Peyer's patch (tissue), 4 donors: ENCODE data around the gene JPH2. TPM values are rescaled to one million over a fixed set of nuclear protein-coding genes. Genes with fewer than 3 reads are reported as not detected.
A peak's percentile ranks its signal among the peaks of the same experiment; 100 is the strongest.

Experiments used
- DNase-seq, 3 donors: peaks; one replicate each; pipeline ENCODE4 v3.0.0-alpha.2; 2017 to 2019
- H3K27ac ChIP-seq, 4 donors: fragments of 200-600 bp; sonication (generic); one replicate each; pipeline ENCODE4 v1.5.1; 2016 to 2019
- H3K27me3 ChIP-seq, 2 donors: fragments of 200-600 bp; sonication (generic); one replicate each; pipeline ENCODE4 v1.5.1; 2019
- H3K36me3 ChIP-seq, 3 donors: fragments of 200-600 bp; sonication (generic); one replicate each; pipeline ENCODE4 v1.5.1; 2016 to 2019
- H3K4me1 ChIP-seq, 4 donors: fragments of 200-600 bp; sonication (generic); one replicate each; pipeline ENCODE4 v1.5.1; 2016 to 2019
- H3K4me3 ChIP-seq, 4 donors: fragments of 200-600 bp; sonication (generic); 1 replicate in 3 of 4; 2 replicates in 1 of 4; pipeline ENCODE4 v1.5.1; 2016 to 2019; ENCODE audit warnings: mild to moderate bottlenecking in 1 of 4
- H3K9me3 ChIP-seq, 4 donors: fragments of 200-600 bp; sonication (generic); one replicate each; pipeline ENCODE4 v1.5.1; 2016 to 2019; ENCODE audit warnings: mild to moderate bottlenecking in 1 of 4
- POLR2A ChIP-seq, 2 donors: fragments of 450-650 bp; IDR thresholded peaks; one replicate each; pipeline ENCODE4 v1.5.1; 2017; ENCODE audit warnings: antibody characterized with exemption in 2 of 2, mild to moderate bottlenecking in 2 of 2, moderate library complexity in 2 of 2
- total RNA-seq, 4 donors: library from RNA; depleted of rRNA; stranded (reverse); fragments of >200 nt; gene quantifications; one replicate each; pipeline ENCODE4 v1.1.0, GENCODE V29; 2016
- TF ChIP-seq, protein P1 (sequence below), 6 experiments: fragments of 450-650 bp in 4 of 6; fragments of 200-600 bp in 2 of 6; sonication (generic) in 1 of 6; IDR thresholded peaks; one replicate each; pipeline ENCODE4 v1.5.1; 2017 to 2019; ENCODE audit warnings: antibody characterized with exemption in 6 of 6, mild to moderate bottlenecking in 3 of 6, moderate library complexity in 1 of 6

Gene JPH2
- total RNA-seq, 4 donors from 2014 or later = 1.2 to 8.0 (median 4.2) TPM

DNA sequence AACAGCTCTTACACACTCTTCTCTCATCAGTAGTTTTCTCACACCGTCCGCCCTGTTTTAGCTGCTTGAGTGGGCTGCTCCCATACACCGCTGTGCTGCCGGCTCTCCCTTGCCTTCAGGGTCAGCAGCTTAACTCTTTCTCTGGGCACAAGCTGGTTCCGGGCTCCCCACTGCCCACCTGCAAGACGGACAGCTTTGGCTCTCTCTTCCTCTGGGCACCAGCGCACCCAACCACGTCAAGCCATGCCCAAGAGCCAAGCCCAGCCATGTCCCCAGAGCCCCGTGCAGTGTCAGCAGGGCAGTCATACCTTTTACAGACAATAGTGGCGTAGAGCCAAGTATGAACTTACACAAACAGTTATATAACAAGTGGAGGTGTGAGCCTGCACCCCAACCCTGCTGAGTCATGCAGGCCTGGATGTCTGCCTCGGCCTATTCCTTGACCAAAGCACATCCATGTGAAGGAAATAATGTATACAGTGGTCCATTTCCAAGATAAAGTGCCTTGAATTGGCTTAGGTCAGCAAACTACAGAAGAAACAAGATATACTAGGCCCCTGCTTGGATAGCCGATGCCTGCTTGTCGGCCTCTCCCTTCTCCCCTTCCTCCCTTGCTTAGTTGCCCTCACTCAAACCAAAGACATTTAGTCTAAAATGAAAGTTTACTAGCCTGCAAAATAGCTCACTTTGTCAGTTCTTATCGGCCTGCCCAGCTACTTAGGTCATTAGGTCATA lies 89.3 kb downstream of the JPH2 start:
- no peak overlapping the region for H3K4me3 ChIP-seq
- H3K27me3 ChIP-seq = no peaks in the 10 kb centered on the region
- DNase-seq = no peak
- H3K4me1 ChIP-seq = no peaks in the 10 kb centered on the region
- no peaks in the 10 kb centered on the region for H3K36me3 ChIP-seq
- no peak for TF ChIP-seq POLR2A (IDR thresholded peaks at IDR 0.05)
- TF ChIP-seq, protein P1, sequence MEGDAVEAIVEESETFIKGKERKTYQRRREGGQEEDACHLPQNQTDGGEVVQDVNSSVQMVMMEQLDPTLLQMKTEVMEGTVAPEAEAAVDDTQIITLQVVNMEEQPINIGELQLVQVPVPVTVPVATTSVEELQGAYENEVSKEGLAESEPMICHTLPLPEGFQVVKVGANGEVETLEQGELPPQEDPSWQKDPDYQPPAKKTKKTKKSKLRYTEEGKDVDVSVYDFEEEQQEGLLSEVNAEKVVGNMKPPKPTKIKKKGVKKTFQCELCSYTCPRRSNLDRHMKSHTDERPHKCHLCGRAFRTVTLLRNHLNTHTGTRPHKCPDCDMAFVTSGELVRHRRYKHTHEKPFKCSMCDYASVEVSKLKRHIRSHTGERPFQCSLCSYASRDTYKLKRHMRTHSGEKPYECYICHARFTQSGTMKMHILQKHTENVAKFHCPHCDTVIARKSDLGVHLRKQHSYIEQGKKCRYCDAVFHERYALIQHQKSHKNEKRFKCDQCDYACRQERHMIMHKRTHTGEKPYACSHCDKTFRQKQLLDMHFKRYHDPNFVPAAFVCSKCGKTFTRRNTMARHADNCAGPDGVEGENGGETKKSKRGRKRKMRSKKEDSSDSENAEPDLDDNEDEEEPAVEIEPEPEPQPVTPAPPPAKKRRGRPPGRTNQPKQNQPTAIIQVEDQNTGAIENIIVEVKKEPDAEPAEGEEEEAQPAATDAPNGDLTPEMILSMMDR (IDR thresholded peaks at IDR 0.05) = no peak
- H3K9me3 ChIP-seq = no peaks in the 10 kb centered on the region
- H3K27ac ChIP-seq = no peak overlapping the region

DNA sequence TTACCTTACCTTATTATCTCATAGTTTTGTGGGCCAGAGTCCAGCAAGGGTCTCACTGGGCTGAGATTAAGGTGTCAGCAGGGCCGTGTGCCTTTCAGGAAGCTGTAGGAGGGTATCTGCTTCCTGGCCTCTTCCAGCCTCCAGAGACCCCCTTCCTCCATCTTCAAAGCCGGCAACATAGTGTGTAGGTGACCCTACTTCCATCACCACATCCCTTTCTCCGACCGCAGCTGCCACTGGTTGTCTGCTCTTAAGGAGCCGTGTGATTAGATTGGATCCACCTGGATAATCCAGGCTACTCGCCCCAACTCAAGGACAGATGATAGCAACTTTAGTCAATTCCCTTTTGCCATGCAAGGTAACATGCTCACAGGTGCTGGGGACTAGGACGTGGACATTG lies 91.2 kb downstream of the JPH2 start:
- no peaks in the 10 kb centered on the region for H3K4me1 ChIP-seq
- TF ChIP-seq, protein P1 (IDR thresholded peaks at IDR 0.05) = no peak
- H3K27ac ChIP-seq = no peak overlapping the region

DNA sequence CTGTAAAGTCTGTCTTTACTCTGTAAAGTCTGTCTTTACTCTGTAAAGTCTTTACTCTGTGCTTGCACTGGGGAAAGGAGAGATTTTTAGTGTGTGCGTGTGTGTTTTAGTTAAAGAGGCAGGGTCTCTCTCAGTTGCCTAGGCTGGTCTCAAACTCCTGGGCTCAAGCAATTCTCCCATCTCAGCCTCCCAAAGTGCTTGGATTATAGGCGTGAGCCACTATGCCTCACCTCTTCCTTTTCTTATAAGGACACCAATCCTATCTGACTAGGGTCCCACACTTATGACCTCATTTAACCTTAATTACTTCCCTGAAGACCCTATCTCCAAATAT lies 93.8 kb downstream of the JPH2 start:
- TF ChIP-seq, protein P1 (IDR thresholded peaks at IDR 0.05) = no peak
- no peak for TF ChIP-seq POLR2A (IDR thresholded peaks at IDR 0.05)
- H3K9me3 ChIP-seq = no peaks in the 10 kb centered on the region
- no peak overlapping the region for H3K4me3 ChIP-seq
- H3K27me3 ChIP-seq = no peaks in the 10 kb centered on the region
- H3K36me3 ChIP-seq = no peaks in the 10 kb centered on the region
- H3K4me1 ChIP-seq = no peaks in the 10 kb centered on the region
- H3K27ac ChIP-seq = no peak overlapping the region
- DNase-seq = no peak

More for the DNA sequence above, 91.2 kb downstream of the JPH2 start:
- Histone ChIP-seq H3K9me3 (no peaks in the 10 kb centered on the region), H3K36me3 (no peaks in the 10 kb centered on the region), H3K4me3 (no peak overlapping the region), H3K27me3 (no peaks in the 10 kb centered on the region)
- DNase-seq = no peak

DNA sequence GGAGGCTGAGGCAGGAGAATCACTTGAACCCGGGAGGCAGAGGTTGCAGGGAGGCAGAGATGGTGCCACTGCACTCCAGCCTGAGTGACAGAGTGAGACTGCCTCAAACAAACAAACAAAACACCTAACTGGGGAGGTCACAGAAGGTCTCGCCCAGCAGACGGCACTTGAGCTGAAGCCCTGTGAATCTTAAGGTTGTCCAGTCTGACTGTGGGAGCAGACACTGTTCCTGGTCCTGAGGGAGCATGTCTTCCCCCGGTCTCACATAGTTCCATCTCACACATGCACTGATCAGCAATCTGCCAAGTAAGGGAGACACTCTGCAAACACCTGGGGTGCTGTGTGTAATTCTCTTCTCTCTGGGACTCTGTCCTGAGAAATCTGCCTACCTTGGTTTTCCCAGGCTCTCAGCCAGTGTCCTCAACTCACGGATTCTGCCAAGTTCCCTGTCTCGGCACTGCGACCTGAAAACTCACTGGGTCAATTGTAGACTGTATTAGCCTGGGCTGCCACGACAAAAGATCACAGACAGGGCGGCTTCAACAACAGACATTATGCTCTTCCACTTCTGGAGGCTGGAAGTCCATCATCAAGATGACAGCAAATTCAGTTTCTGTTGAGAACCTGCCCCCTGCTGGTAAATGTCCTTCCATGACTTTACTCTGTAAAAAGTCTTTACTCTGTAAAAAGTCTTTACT lies 94.3 kb downstream of the JPH2 start:
- Histone ChIP-seq H3K4me1 (no peaks in the 10 kb centered on the region), H3K27me3 (no peaks in the 10 kb centered on the region), H3K4me3 (no peak overlapping the region), H3K36me3 (no peaks in the 10 kb centered on the region), H3K27ac (no peak overlapping the region), H3K9me3 (no peaks in the 10 kb centered on the region)
- DNase-seq = no peak
- no peak for TF ChIP-seq POLR2A (IDR thresholded peaks at IDR 0.05)
- TF ChIP-seq, protein P1 (IDR thresholded peaks at IDR 0.05) = peak; percentile 16 to 49 (median 40)

DNA sequence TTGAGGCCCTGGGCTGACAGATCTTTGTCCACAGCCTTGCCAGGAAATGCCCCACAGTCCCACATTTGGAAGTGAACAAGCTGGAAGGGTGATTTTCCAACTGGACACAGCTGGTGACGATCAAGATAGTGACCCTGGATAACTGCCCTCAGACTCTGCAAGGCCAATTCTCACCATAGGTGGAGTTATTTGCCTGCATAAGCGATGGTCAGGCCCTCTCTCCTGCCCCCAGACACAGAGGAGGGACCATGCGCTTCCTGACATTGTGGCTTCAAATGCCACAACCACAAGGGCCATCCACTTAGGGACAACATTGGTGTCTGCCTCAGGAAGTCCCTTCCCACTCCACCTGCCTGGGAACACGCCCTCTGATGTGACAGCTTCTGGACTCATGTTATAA lies 96.0 kb downstream of the JPH2 start:
- H3K36me3 ChIP-seq = no peaks in the 10 kb centered on the region
- H3K27me3 ChIP-seq = no peaks in the 10 kb centered on the region
- no peak for DNase-seq
- H3K9me3 ChIP-seq = no peaks in the 10 kb centered on the region
- TF ChIP-seq, protein P1 (IDR thresholded peaks at IDR 0.05) = no peak
- TF ChIP-seq POLR2A (IDR thresholded peaks at IDR 0.05) = no peak
- H3K4me1 ChIP-seq = no peaks in the 10 kb centered on the region
- no peak overlapping the region for H3K4me3 ChIP-seq
- no peak overlapping the region for H3K27ac ChIP-seq
